Trophoblast cell (in vitro differentiated cells and primary cell): ENCODE measurements around the gene PDGFA.
A peak's percentile ranks its signal among the peaks of the same experiment; 100 is the strongest.

Experiments used
- DNase-seq, 2 donors: peaks; one replicate each; pipeline ENCODE4 v3.0.0-alpha.2; 2016
- H2AFZ ChIP-seq: 2 replicates; pipeline ENCODE4 v1.6.1; 2013; ENCODE audit warnings: low read length, moderate library complexity, mild to moderate bottlenecking; ENCODE audit not compliant: insufficient read depth, poor library complexity
- H2AK5ac ChIP-seq: 2 replicates; pipeline ENCODE4 v1.6.1; 2013; ENCODE audit warnings: mild to moderate bottlenecking, low read length
- H2BK120ac ChIP-seq: 2 replicates; pipeline ENCODE4 v1.6.1; 2013; ENCODE audit warnings: low read length, mild to moderate bottlenecking, moderate library complexity; ENCODE audit not compliant: insufficient read depth, poor library complexity
- H2BK12ac ChIP-seq: 2 replicates; pipeline ENCODE4 v1.6.1; 2013; ENCODE audit warnings: mild to moderate bottlenecking, low read length, moderate library complexity
- H2BK5ac ChIP-seq: 2 replicates; pipeline ENCODE4 v1.6.1; 2013; ENCODE audit warnings: low read length, low read depth, moderate library complexity, mild to moderate bottlenecking; ENCODE audit not compliant: poor library complexity
- H3K14ac ChIP-seq: 2 replicates; pipeline ENCODE4 v1.6.1; 2013; ENCODE audit warnings: mild to moderate bottlenecking, low read length
- H3K18ac ChIP-seq: 2 replicates; pipeline ENCODE4 v1.6.1; 2013; ENCODE audit warnings: mild to moderate bottlenecking, low read length
- H3K23ac ChIP-seq: 2 replicates; pipeline ENCODE4 v1.6.1; 2013; ENCODE audit warnings: low read length
- H3K27ac ChIP-seq: 2 replicates; pipeline ENCODE4 v1.5.1; 2013; ENCODE audit warnings: low read depth, mild to moderate bottlenecking, inconsistent platforms, low read length, moderate library complexity
- H3K27me3 ChIP-seq: 2 replicates; pipeline ENCODE4 v1.6.1; 2013; ENCODE audit warnings: inconsistent platforms, mild to moderate bottlenecking, low read length, moderate library complexity; ENCODE audit not compliant: insufficient read depth
- H3K36me3 ChIP-seq, 2 experiments: 1 replicate in 1 of 2; 2 replicates in 1 of 2; pipeline ENCODE4 v1.6.1; 2013; ENCODE audit warnings: low read length in 2 of 2, mild to moderate bottlenecking in 2 of 2, moderate library complexity in 1 of 2; ENCODE audit not compliant: insufficient read depth in 2 of 2, control insufficient read depth in 1 of 2
- H3K4ac ChIP-seq: 2 replicates; pipeline ENCODE4 v1.6.1; 2013; ENCODE audit warnings: low read depth, mild to moderate bottlenecking, low read length, moderate library complexity
- H3K4me1 ChIP-seq, 2 experiments: 1 replicate in 1 of 2; 2 replicates in 1 of 2; pipeline ENCODE4 v1.6.1; 2013; ENCODE audit warnings: low read length in 2 of 2, mild to moderate bottlenecking in 2 of 2, moderate library complexity in 1 of 2; ENCODE audit not compliant: insufficient read depth in 2 of 2, control insufficient read depth in 1 of 2
- H3K4me2 ChIP-seq: 2 replicates; pipeline ENCODE4 v1.6.1; 2013; ENCODE audit warnings: inconsistent platforms, mild to moderate bottlenecking, low read length, moderate library complexity
- H3K4me3 ChIP-seq: 2 replicates; pipeline ENCODE4 v1.5.1; 2013; ENCODE audit warnings: mild to moderate bottlenecking, low read depth, low read length, inconsistent platforms
- H3K79me1 ChIP-seq: one replicate; pipeline ENCODE4 v1.6.1; 2013; ENCODE audit warnings: low read length
- H3K79me2 ChIP-seq: 2 replicates; pipeline ENCODE4 v1.6.1; 2013; ENCODE audit warnings: low read length, mild to moderate bottlenecking; ENCODE audit not compliant: control insufficient read depth, insufficient read depth, poor library complexity
- H3K9ac ChIP-seq: 2 replicates; pipeline ENCODE4 v1.6.1; 2013; ENCODE audit warnings: mild to moderate bottlenecking, low read length
- H3K9me3 ChIP-seq: 2 replicates; pipeline ENCODE4 v1.6.1; 2013; ENCODE audit warnings: low read depth, mild to moderate bottlenecking, control low read depth, inconsistent platforms, low read length; ENCODE audit not compliant: insufficient read depth
- H4K12ac ChIP-seq: 2 replicates; pipeline ENCODE4 v1.6.1; 2013; ENCODE audit warnings: low read depth, mild to moderate bottlenecking, low read length, moderate library complexity
- H4K8ac ChIP-seq: 2 replicates; pipeline ENCODE4 v1.6.1; 2013; ENCODE audit warnings: low read depth, mild to moderate bottlenecking, low read length, moderate library complexity
- H4K91ac ChIP-seq: one replicate; pipeline ENCODE4 v1.6.1; 2013; ENCODE audit warnings: low read depth, mild to moderate bottlenecking, low read length, moderate library complexity
- WGBS: extraction: QIAGEN DNeasy Blood & Tissue Kit; methylation state at CpG from one replicate; pipeline ENCODE4 v1.1.7; 2013; ENCODE audit warnings: missing lambda C conversion rate; ENCODE audit not compliant: insufficient read length, insufficient coverage; ENCODE audit errors: extremely low coverage; 5-methylcytosine and 5-hydroxymethylcytosine counted together

PDGFA gene

DNA sequence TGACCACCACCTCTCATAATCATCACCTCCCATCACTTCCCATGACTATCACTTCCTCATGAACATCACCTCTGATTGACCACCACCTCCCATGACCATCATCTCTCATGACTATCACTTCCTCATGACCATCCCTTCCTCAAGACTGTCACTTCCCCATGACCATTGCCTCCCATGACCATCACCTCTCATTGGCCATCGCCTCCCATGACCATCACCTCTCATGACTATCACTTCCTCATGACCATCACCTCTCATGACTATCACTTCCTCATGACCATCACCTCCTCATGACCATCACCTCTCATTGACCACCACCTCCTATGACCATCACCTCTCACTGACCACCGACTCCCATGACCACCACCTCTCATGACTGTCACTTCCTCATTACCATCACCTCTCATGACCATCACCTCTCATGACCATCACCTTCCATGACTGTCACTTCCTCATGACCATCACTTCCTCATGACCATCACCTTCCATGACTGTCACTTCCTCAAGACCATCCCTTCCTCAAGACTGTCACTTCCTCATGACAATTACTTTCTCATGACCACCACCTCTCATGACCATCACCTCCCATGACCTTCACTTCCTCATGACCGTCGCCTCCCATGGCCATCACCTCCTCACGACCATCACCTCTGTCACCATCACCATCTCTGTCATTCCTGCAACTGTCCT, 51.6 kb downstream of the PDGFA start:
- Histone ChIP-seq H4K12ac (no peak overlapping the region), H3K4me2 (no peak overlapping the region), H3K27me3 (no peaks in the 10 kb centered on the region), H4K91ac (no peak overlapping the region), H2BK120ac (no peak overlapping the region), H3K36me3 (no peaks in the 10 kb centered on the region), H3K18ac (no peak overlapping the region), H3K9me3 (peaks cover 19% of the 10 kb centered on the region), H2BK12ac (no peak overlapping the region), H3K79me1 (peaks cover 6% of the 10 kb centered on the region), H3K79me2 (no peaks in the 10 kb centered on the region), H2AFZ (no peak overlapping the region), H3K4me3 (peak overlapping the region; percentile 37), H4K8ac (no peak overlapping the region), H2BK5ac (no peak overlapping the region), H2AK5ac (no peak overlapping the region), H3K23ac (no peak overlapping the region), H3K14ac (no peak overlapping the region), H3K4ac (no peak overlapping the region), H3K4me1 (peaks cover 12 to 16% of the 10 kb centered on the region in 2 experiments), H3K27ac (no peak overlapping the region), H3K9ac (no peak overlapping the region)
- no CpG with 5 or more reads among the region's 5 CpGs for WGBS
- DNase-seq = no peak

DNA sequence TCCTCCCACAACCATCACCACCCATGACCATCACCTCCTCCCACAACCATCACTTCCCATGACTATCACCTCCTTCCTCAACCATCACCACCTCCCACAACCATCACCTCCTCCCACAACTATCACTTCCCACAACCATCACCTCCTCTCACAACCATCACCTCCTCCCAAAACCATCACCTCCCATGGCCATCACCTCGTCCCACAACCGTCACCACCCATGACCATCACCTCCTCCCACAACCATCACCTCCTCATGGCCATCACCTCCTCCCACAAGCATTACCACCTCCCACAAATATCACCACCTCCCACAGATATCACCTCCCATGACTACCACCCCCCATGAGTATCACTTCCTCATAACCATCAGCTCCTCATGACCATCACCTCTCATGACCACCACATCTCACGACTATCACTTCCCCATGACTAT, 52.2 kb downstream of the PDGFA start:
- H4K91ac ChIP-seq = no peak overlapping the region
- no peak overlapping the region for H3K9ac ChIP-seq
- H4K12ac ChIP-seq = no peak overlapping the region
- H2AFZ ChIP-seq = no peak overlapping the region
- no peak overlapping the region for H2BK120ac ChIP-seq
- H3K9me3 ChIP-seq = peaks cover 17% of the 10 kb centered on the region
- no peak overlapping the region for H3K18ac ChIP-seq
- no peak overlapping the region for H2BK12ac ChIP-seq
- H2AK5ac ChIP-seq = no peak overlapping the region
- no peak overlapping the region for H3K4me2 ChIP-seq
- H2BK5ac ChIP-seq = no peak overlapping the region
- H3K4ac ChIP-seq = no peak overlapping the region
- no peaks in the 10 kb centered on the region for H3K27me3 ChIP-seq
- no peak for DNase-seq
- H3K79me1 ChIP-seq = peaks cover 6% of the 10 kb centered on the region
- peak overlapping the region; percentile 37 for H3K23ac ChIP-seq
- H3K4me3 ChIP-seq = peak overlapping the region; percentile 53
- no peak overlapping the region for H4K8ac ChIP-seq
- H3K27ac ChIP-seq = no peak overlapping the region
- no peaks in the 10 kb centered on the region for H3K36me3 ChIP-seq
- WGBS = no CpG with 5 or more reads among the region's 3 CpGs
- peaks cover 12 to 16% of the 10 kb centered on the region in 2 experiments for H3K4me1 ChIP-seq
- no peak overlapping the region for H3K14ac ChIP-seq
- no peaks in the 10 kb centered on the region for H3K79me2 ChIP-seq

DNA sequence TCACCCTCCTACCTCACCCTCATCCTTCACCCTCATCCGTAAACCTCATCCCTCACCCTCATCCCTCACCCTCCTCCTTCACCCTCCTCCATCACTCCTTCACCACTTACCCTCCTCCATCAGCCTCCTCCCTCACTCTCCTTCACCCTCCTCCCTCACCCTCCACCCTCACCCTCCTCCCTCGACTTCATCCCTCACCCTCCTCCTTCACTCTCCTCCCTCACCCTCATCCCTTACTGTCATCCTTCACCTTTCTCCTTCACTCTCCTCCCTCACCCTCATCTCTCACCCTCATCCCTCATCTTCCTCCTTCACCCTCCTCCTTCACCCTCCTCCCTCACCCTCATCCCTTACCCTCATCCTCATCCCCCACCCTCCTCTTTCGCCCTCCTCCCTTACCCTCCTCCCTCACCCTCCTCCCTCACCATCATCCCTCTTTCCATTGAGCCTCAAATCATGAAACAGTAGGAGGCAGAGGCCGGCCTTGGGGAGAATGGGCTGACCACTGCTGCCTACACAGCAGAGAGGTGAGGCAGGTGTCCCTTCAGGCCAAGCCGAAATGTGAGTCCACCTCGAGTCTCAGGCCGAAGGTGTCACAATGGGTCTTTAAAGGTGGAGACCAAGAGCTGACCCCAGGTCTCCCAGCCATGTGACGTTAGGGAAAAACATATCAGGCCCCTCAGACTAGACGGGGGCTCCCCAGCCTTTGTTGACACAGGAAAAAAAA, 53.0 kb downstream of the PDGFA start:
- H3K4me3 ChIP-seq = no peak overlapping the region
- H3K9me3 ChIP-seq = peaks cover 16% of the 10 kb centered on the region
- 100% methylated on average over 3 of the region's 9 CpGs for WGBS
- no peak overlapping the region for H3K18ac ChIP-seq
- no peak overlapping the region for H2AFZ ChIP-seq
- H3K14ac ChIP-seq = no peak overlapping the region
- H4K8ac ChIP-seq = no peak overlapping the region
- H3K9ac ChIP-seq = no peak overlapping the region
- H2AK5ac ChIP-seq = no peak overlapping the region
- H3K27ac ChIP-seq = no peak overlapping the region
- no peak overlapping the region for H4K12ac ChIP-seq
- peaks cover 6% of the 10 kb centered on the region for H3K79me1 ChIP-seq
- no peak overlapping the region for H3K23ac ChIP-seq
- H4K91ac ChIP-seq = no peak overlapping the region
- H3K36me3 ChIP-seq = no peaks in the 10 kb centered on the region
- no peak for DNase-seq
- H2BK12ac ChIP-seq = no peak overlapping the region
- peaks cover 14 to 17% of the 10 kb centered on the region in 2 experiments for H3K4me1 ChIP-seq
- no peaks in the 10 kb centered on the region for H3K27me3 ChIP-seq
- H3K4me2 ChIP-seq = no peak overlapping the region
- no peak overlapping the region for H3K4ac ChIP-seq
- H2BK5ac ChIP-seq = no peak overlapping the region
- H2BK120ac ChIP-seq = no peak overlapping the region
- no peaks in the 10 kb centered on the region for H3K79me2 ChIP-seq

DNA sequence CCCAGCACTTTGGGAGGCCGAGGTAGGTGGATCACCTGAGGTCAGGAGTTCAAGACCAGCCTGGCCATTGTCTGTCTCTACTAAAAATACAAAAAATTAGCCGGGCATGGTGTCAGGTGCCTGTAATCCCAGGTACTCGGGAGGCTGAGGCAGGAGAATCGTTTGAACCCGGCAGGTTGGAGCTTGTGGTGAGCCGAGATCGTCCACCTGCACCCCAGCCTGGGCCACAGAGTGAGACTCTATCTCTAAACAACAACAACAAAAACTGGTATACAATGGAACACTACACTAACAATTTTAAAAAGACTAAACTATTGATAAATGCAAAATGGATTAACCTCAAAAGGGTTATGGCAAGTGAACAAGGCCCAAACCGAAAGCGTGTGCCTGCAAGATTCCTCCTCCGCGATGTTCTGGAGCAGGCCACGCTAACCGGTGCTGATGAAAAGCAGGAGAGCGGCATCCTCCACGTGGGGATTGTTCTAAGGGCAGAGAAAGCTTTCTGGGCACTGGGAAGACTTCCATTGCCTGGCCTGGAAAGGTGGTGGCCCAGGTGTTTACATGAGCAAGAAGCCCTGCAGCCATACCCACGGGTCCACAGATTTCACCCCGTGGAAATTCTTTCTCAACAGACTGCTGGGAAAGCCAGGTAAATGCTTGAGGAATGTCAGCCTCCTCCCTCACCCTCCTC, 53.8 kb downstream of the PDGFA start:
- H2AK5ac ChIP-seq = no peak overlapping the region
- H3K4me3 ChIP-seq = no peak overlapping the region
- no peak for DNase-seq
- H4K12ac ChIP-seq = no peak overlapping the region
- H2AFZ ChIP-seq = no peak overlapping the region
- no peak overlapping the region for H4K8ac ChIP-seq
- peaks cover 7% of the 10 kb centered on the region for H3K79me1 ChIP-seq
- WGBS = no CpG with 5 or more reads among the region's 17 CpGs
- H3K4ac ChIP-seq = no peak overlapping the region
- no peak overlapping the region for H3K18ac ChIP-seq
- H2BK120ac ChIP-seq = no peak overlapping the region
- H3K36me3 ChIP-seq = no peaks in the 10 kb centered on the region
- H3K9ac ChIP-seq = no peak overlapping the region
- H3K27ac ChIP-seq = no peak overlapping the region
- H3K79me2 ChIP-seq = no peaks in the 10 kb centered on the region
- H3K23ac ChIP-seq = no peak overlapping the region
- no peak overlapping the region for H3K4me2 ChIP-seq
- no peak overlapping the region for H4K91ac ChIP-seq
- no peaks in the 10 kb centered on the region for H3K27me3 ChIP-seq
- H2BK5ac ChIP-seq = no peak overlapping the region
- peaks cover 22 to 25% of the 10 kb centered on the region in 2 experiments for H3K4me1 ChIP-seq
- peaks cover 16% of the 10 kb centered on the region for H3K9me3 ChIP-seq
- H3K14ac ChIP-seq = no peak overlapping the region
- H2BK12ac ChIP-seq = no peak overlapping the region
